PFSK-1 (cell line): ENCODE data around the gene CCDC92B.

Experiments used
- FOXP2 ChIP-seq: optimal IDR thresholded peaks from 2 replicates; pipeline ENCODE3; 2011; ENCODE audit warnings: borderline replicate concordance, control low read depth, inconsistent platforms; ENCODE audit not compliant: insufficient read depth; ENCODE audit errors: extremely low read length, extremely low read depth
- POLR2AphosphoS5 ChIP-seq: IDR thresholded peaks from 2 replicates; pipeline ENCODE4 v1.6.1; 2012; ENCODE audit warnings: low read depth, mild to moderate bottlenecking, control low read depth, low read length, moderate library complexity
- SIN3A ChIP-seq: IDR thresholded peaks from 2 replicates; pipeline ENCODE4 v1.6.1; 2012; ENCODE audit warnings: mild to moderate bottlenecking, low read length, moderate library complexity, borderline replicate concordance; ENCODE audit not compliant: insufficient read depth
- TF ChIP-seq, protein P1 (sequence below), 2 experiments: IDR thresholded peaks; 2 replicates each; pipeline versions ENCODE4 v1.6.1 to v1.8.0; 2011 to 2012; ENCODE audit warnings: low read depth in 2 of 2, low read length in 2 of 2, control low read depth in 1 of 2, inconsistent platforms in 1 of 2, mild to moderate bottlenecking in 1 of 2, moderate library complexity in 1 of 2; ENCODE audit not compliant: insufficient read depth in 1 of 2

DNA sequence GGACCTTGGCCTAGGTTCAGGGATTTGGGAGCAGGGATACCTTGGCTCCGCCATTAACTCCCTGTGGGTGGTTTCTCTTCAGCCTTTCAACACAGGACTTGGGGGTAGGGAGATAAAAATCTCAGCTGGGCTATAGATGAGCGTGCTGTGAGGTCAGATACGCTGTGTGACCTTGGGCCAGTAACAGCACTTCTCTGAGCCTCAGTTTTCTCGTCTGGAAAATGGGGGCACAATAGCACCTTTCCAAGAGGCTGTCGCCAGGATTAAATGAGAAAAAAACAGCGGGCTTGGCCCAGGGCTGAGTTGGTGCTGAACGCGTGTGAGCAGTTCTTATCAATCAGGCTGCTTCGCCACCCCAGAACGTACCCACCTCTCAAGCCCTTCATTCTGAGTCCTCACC, 17.6 kb downstream of the CCDC92B start:
- TF ChIP-seq, protein P1, sequence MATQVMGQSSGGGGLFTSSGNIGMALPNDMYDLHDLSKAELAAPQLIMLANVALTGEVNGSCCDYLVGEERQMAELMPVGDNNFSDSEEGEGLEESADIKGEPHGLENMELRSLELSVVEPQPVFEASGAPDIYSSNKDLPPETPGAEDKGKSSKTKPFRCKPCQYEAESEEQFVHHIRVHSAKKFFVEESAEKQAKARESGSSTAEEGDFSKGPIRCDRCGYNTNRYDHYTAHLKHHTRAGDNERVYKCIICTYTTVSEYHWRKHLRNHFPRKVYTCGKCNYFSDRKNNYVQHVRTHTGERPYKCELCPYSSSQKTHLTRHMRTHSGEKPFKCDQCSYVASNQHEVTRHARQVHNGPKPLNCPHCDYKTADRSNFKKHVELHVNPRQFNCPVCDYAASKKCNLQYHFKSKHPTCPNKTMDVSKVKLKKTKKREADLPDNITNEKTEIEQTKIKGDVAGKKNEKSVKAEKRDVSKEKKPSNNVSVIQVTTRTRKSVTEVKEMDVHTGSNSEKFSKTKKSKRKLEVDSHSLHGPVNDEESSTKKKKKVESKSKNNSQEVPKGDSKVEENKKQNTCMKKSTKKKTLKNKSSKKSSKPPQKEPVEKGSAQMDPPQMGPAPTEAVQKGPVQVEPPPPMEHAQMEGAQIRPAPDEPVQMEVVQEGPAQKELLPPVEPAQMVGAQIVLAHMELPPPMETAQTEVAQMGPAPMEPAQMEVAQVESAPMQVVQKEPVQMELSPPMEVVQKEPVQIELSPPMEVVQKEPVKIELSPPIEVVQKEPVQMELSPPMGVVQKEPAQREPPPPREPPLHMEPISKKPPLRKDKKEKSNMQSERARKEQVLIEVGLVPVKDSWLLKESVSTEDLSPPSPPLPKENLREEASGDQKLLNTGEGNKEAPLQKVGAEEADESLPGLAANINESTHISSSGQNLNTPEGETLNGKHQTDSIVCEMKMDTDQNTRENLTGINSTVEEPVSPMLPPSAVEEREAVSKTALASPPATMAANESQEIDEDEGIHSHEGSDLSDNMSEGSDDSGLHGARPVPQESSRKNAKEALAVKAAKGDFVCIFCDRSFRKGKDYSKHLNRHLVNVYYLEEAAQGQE (IDR thresholded peaks at IDR 0.05; ENCODE audit: insufficient read depth in 1 of 2, low read depth in 2 of 2, low read length in 2 of 2) = no peak
- no peak for TF ChIP-seq POLR2AphosphoS5
- no peak for TF ChIP-seq FOXP2
- TF ChIP-seq SIN3A = no peak
